Neuron (in vitro differentiated cells): ENCODE data around the gene MRPS27.

Experiments used
- H2AFZ ChIP-seq: one replicate; pipeline ENCODE4 v1.6.1; 2013; ENCODE audit warnings: low read depth, mild to moderate bottlenecking, inconsistent platforms, low read length, moderate library complexity
- H3K27me3 ChIP-seq: one replicate; pipeline ENCODE4 v1.6.1; 2013; ENCODE audit warnings: low read length; ENCODE audit not compliant: insufficient read depth
- H3K36me3 ChIP-seq: one replicate; pipeline ENCODE4 v1.6.1; 2013; ENCODE audit warnings: low read length; ENCODE audit not compliant: insufficient read depth
- H3K4me1 ChIP-seq: one replicate; pipeline ENCODE4 v1.6.1; 2013; ENCODE audit warnings: low read length; ENCODE audit not compliant: insufficient read depth
- H3K4me3 ChIP-seq: 2 replicates; pipeline ENCODE4 v1.5.1; 2013; ENCODE audit warnings: mild to moderate bottlenecking, low read length, moderate library complexity
- H3K9me3 ChIP-seq: one replicate; pipeline ENCODE4 v1.6.1; 2013; ENCODE audit warnings: low read length

The MRPS27 gene

DNA sequence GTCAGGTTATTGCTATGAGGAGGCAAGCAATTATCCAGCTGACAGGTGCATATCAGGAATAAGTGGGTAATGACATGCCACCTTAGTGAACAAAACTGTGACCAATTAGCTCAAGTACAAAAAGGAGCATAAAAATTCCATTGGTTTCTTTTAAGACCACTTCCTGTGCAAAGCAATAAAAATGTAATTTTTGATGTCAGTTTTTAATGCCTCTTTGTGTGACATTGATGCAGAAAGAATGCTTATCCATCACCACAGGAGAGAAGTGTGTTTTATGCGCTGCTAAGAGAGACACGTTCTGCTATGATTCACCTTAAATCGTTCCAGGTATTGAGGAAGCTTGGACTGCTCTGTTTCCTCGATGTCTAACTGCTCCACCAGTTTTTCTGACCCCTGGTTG, 96.7 kb downstream of the MRPS27 start:
- Histone ChIP-seq H3K36me3 (peaks cover 72% of the 10 kb centered on the region), H3K4me3 (no peak overlapping the region), H3K9me3 (no peaks in the 10 kb centered on the region), H2AFZ (no peak overlapping the region), H3K4me1 (peaks cover 12% of the 10 kb centered on the region), H3K27me3 (no peaks in the 10 kb centered on the region)

DNA sequence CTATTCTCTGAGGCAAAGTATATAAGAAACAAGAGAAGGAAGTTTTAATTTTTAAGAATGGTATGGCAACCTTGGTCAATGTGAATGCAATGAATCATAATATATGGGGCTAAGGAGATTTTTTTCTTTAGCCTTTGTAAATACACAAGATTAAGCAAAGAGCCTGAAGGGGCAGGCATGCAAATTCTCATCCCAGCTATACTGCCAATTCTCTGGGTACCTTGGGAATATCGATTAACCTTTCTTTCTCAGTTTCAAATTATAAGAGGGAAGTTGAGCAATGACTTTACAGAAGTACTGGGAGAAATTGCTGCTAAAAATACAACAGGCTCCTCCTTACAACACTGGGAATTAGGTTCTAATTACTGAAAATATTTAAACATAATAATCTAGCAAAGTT, 97.5 kb downstream of the MRPS27 start:
- no peaks in the 10 kb centered on the region for H3K9me3 ChIP-seq

DNA sequence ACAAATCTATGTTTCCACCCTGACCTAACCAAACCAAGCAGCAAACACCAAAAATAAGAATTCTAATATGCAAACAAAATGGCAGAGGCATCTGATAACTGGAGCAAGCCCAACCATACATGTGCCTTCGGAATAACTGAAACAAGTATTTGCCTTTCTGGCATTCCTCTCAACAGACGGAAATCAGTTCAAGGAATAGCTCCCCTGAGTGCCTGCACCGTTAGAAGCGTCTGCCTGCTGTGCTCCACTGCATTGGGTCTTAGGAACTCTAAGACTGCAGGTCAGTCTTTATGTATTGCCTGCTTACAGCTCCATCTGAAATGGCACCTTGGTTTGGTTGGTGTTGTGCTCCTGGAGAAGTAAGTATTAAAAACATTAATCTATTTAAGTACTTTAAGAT, 98.5 kb downstream of the MRPS27 start:
- H3K27me3 ChIP-seq = no peaks in the 10 kb centered on the region
- H3K9me3 ChIP-seq = no peaks in the 10 kb centered on the region
- no peak overlapping the region for H2AFZ ChIP-seq
- peaks cover 82% of the 10 kb centered on the region for H3K36me3 ChIP-seq
- H3K4me3 ChIP-seq = no peak overlapping the region
- peaks cover under 1% of the 10 kb centered on the region for H3K4me1 ChIP-seq

More for the DNA sequence above, 97.5 kb downstream of the MRPS27 start:
- peaks cover 10% of the 10 kb centered on the region for H3K4me1 ChIP-seq
- H3K4me3 ChIP-seq = no peak overlapping the region
- no peaks in the 10 kb centered on the region for H3K27me3 ChIP-seq
- H3K36me3 ChIP-seq = peaks cover 80% of the 10 kb centered on the region
- no peak overlapping the region for H2AFZ ChIP-seq

DNA sequence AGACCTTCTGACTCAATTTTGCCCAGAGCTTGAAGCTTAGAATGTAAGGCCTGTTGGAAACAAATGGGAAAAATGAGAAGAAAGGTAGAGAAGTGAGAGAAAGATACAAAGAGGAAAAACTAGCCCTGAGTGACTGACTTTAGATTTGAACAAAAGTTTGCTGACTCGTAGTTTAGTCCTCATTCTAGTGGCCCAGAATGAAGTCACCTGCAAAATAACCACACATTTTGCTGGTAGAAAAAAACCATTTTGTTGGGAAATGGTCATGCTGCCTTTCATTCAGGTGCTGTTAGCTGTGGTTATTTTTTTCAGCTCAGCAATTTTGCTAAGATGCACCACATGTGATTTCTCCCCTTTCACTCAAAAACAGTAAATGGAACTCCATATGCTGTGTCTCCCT, 98.9 kb downstream of the MRPS27 start:
- no peak overlapping the region for H3K4me3 ChIP-seq
- peaks cover 80% of the 10 kb centered on the region for H3K36me3 ChIP-seq
- H3K27me3 ChIP-seq = no peaks in the 10 kb centered on the region
- no peak overlapping the region for H2AFZ ChIP-seq
- no peaks in the 10 kb centered on the region for H3K9me3 ChIP-seq
- no peaks in the 10 kb centered on the region for H3K4me1 ChIP-seq

DNA sequence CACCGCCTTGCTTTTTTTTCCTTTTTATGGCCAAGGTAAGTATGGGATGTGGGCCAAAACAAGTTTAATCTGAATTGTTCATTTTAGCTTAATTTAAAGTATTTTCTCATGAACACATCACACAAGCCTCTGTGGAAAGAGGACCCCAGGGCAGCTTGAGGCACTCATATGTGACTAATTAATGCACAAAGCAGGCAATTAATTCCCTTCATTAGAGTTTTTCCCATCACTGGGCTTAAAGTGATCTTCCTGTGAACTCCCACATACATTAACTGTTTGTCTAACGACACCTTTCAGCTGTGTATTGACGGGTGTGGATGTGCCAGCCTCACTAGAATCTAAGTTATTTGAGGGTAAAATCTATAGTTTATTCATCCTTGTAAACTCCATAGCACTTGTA, 103.3 kb downstream of the MRPS27 start:
- Histone ChIP-seq H3K4me3 (no peak overlapping the region), H3K9me3 (no peaks in the 10 kb centered on the region), H3K4me1 (no peaks in the 10 kb centered on the region), H2AFZ (no peak overlapping the region), H3K27me3 (no peaks in the 10 kb centered on the region), H3K36me3 (peaks cover 39% of the 10 kb centered on the region)

DNA sequence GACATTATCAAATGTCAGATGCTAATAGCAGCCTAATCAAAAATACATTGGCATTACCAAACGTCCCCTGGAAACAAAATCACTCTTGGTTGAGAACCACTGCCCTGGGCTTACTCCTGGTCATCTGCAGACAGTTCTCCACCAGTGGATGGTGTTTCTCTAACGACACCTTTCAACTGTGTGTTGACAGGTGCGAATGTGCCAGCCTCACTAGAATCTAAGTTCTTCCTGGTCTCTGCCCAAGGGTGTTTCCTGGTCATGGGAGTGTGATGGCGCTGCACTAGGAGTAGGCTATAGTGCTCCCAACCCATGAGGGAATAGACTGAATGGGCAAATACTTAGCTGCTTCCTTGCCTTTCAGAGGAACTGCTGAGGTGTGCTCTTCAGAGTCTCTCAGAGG, 105.9 kb downstream of the MRPS27 start:
- Histone ChIP-seq H3K4me3 (no peak overlapping the region), H3K4me1 (peaks cover 11% of the 10 kb centered on the region), H3K27me3 (no peaks in the 10 kb centered on the region), H2AFZ (no peak overlapping the region), H3K36me3 (peaks cover 22% of the 10 kb centered on the region), H3K9me3 (no peaks in the 10 kb centered on the region)

DNA sequence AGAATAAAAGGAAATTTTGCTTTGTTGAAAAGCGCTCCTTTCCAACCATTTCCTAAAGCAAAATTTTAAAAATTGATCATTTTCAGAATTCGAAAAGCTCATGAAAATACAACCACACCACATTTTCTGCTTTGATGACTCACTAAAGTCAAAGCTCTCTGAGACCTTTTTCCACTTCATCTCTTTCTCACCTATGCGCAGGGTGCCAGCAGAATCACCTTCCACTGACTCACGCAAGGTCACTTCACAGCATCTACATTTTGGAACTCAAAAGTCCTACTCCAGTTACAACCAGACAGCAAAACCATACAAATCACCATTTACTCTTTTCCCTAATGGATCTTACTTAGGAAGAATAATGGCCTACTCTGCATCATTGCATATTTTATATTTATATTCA, 106.6 kb downstream of the MRPS27 start:
- peaks cover 18% of the 10 kb centered on the region for H3K4me1 ChIP-seq

DNA sequence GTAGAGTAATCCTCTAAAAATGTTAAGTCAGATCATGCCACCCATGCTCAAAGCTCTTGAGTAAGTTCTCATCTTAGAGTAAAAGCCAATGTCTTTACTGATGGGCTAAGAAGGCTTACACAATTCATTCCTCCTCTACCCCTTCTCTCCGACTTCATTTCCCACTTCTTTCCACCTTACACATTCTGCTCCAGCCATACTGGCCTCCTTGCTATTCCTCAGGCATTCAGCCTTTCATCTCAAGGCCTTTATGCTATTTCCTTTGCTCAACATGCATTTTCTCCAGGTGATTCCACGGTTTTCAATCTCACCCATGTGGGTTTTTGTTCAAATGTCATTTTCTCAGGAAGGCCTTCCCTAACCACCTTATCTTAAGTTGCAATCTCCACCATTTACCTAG, 107.9 kb downstream of the MRPS27 start:
- Histone ChIP-seq H3K4me3 (no peak overlapping the region), H3K27me3 (no peaks in the 10 kb centered on the region), H2AFZ (no peak overlapping the region), H3K4me1 (peaks cover 24% of the 10 kb centered on the region), H3K36me3 (peaks cover 24% of the 10 kb centered on the region), H3K9me3 (no peaks in the 10 kb centered on the region)

More for the DNA sequence above, 106.6 kb downstream of the MRPS27 start:
- H2AFZ ChIP-seq = no peak overlapping the region
- H3K4me3 ChIP-seq = no peak overlapping the region
- H3K27me3 ChIP-seq = no peaks in the 10 kb centered on the region
- peaks cover 22% of the 10 kb centered on the region for H3K36me3 ChIP-seq
- no peaks in the 10 kb centered on the region for H3K9me3 ChIP-seq

DNA sequence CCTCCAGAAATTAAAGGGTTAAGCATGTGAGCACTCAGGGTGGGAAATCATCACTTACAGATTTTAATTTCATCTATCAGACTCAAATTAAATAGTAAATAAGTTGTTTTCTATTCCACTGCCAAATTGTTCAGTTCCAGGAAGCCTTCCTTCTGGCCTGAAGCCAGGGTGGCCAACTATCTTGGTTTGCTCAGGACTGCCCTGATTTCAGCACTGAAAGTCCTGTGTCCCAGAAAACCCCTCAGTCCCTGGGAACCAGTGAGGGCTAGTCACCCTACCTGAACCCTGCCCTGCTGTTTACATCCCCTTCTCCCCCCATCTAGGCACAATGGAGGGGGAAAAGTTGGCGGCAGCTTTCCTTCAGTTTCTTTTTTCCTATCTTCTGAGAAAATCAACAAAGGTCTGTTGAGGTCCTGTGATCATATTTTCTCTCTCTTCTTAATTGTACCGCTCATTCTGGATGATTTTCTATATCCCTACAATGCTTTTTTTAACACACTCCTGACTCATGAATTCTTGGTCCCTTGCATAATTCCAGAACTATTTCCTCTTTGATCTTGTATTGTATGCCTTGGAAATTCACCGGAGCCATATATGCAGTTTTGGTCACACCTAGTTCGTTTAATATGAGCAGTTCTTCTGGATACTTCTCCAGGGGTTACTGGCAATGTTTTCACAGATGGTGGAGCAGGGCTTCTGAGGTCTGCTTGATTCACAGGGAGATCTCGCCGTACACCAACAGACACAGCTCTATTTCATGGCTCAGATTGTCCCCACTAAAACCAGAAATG, 109.0 kb downstream of the MRPS27 start:
- H3K9me3 ChIP-seq = no peaks in the 10 kb centered on the region
- no peak overlapping the region for H3K4me3 ChIP-seq
- H2AFZ ChIP-seq = no peak overlapping the region
- H3K4me1 ChIP-seq = peaks cover 24% of the 10 kb centered on the region
- H3K27me3 ChIP-seq = no peaks in the 10 kb centered on the region
- H3K36me3 ChIP-seq = peaks cover 35% of the 10 kb centered on the region

DNA sequence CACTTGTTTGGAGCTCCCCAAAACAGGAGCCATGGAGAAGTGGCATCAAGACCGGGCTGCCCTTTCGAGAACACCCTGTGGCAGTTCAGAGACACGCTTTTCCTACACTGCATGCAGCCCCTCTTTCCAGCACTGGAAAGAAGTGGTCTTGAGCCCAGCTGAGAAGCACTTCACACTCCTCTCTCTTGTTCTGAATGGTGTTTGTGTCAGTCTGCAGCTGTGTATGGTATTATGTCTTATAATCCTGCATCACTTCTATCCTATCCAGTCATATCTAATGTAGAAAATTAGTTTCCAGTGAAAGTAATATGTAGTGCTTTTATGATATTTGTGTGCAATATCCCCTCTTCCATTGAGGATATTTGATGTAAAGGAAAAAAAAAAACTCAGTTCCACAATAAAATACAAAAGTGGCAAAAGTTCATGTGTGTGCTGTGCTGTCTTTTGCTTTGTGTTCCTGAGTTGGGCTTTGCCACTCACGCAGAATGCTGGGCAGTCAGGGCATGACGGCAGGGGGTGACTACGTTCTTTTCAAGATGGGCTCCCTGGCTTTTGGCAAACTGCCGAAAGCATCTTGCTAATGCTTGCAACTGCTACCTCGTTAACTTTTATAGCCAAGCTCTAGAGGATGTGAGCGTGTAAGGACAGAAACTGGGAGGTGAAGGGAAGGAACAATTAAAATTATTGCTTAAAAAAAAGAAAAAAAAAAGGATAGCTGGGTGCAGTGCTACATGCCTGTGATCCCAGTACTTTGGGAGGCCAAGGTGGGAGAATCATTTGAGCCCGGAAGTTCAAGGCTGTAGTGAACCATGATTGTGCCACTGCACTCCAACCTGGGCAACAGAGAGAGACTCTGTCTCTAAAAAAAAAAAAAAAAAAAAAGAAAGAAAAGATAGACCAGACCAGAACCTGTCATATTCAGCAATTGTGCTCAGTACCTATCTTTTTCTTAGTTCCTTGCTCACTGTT, 110.6 kb downstream of the MRPS27 start:
- peaks cover 52% of the 10 kb centered on the region for H3K36me3 ChIP-seq
- no peak overlapping the region for H2AFZ ChIP-seq
- H3K4me1 ChIP-seq = peaks cover 24% of the 10 kb centered on the region
- no peaks in the 10 kb centered on the region for H3K27me3 ChIP-seq
- no peak overlapping the region for H3K4me3 ChIP-seq
- no peaks in the 10 kb centered on the region for H3K9me3 ChIP-seq

DNA sequence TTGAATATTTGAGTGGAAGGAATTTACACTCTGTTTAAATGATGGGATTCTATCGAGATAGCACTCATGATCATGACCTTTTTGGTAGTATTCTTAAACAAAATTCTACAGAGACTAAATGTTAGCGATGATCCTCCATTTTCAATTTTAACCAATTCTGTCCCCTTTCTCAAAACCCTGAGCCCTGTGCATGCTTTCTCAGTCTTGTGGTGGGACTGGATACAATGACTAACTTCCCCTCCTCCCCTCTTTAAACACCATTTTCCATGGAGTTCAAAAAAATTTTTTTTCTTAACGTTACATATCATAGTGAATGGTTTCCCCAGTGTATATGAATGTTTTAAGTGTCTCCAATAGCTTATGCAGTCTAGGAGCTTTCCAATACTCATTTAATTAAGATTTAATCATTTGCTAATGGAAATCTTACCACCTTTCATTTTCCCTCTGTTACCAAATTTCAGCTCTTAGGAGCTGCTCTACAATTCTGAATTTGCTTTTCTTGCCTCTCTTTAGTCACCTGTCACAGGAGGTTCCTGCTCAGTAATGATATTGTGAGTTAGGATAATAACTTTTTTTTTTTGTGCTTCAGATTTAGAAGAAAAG, 111.6 kb downstream of the MRPS27 start:
- H3K4me1 ChIP-seq = peaks cover 24% of the 10 kb centered on the region
- H3K27me3 ChIP-seq = no peaks in the 10 kb centered on the region
- H3K36me3 ChIP-seq = peaks cover 62% of the 10 kb centered on the region
- no peak overlapping the region for H3K4me3 ChIP-seq
- H2AFZ ChIP-seq = no peak overlapping the region
- no peaks in the 10 kb centered on the region for H3K9me3 ChIP-seq

DNA sequence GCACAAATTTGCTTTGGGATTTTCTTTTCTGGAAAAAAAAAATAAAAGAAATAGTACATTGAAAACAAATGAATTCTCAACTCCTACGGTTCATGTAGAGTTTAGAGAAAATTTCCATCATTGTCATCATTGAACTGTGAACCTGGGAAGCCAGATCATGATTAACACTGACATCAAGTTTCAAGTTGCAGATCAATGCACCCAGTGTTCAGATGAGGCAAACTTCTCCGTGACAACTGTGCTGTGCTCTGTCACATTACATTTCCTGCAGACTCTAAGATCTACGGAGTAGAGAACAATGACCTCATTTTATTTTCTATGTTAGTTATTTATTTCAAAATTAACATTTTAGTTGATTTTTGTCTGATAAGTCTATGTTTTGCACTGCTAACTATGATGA, 113.0 kb downstream of the MRPS27 start:
- H3K36me3 ChIP-seq = peaks cover 76% of the 10 kb centered on the region
- peaks cover 24% of the 10 kb centered on the region for H3K4me1 ChIP-seq
- no peaks in the 10 kb centered on the region for H3K27me3 ChIP-seq

DNA sequence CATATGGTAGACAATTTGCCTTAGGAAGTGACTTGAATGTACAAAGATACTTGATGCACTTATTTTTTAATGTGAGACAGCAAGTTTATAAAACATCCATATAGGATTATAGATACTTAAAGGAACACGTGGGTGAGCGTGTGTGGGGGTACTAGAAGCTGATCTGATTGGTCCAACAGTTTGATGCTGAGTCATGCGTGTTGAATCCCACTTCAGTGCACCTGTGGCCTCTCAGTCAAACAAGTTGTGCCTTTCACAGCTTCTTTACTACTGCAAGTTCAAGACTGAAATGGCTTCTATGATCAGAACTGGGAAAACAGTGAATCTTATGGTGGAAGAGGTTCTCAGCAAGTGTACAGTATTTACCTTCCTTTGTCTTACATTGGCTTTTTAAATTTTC, 113.9 kb downstream of the MRPS27 start:
- no peaks in the 10 kb centered on the region for H3K27me3 ChIP-seq
- peaks cover 84% of the 10 kb centered on the region for H3K36me3 ChIP-seq
- H3K4me3 ChIP-seq = no peak overlapping the region
- no peaks in the 10 kb centered on the region for H3K9me3 ChIP-seq
- peaks cover 24% of the 10 kb centered on the region for H3K4me1 ChIP-seq
- H2AFZ ChIP-seq = no peak overlapping the region

More for the DNA sequence above, 113.0 kb downstream of the MRPS27 start:
- no peak overlapping the region for H3K4me3 ChIP-seq
- no peaks in the 10 kb centered on the region for H3K9me3 ChIP-seq
- H2AFZ ChIP-seq = no peak overlapping the region
